ENCODE measurements around the gene SETD6. TPM values are rescaled to one million over a fixed set of nuclear protein-coding genes. Genes with fewer than 3 reads are reported as not detected.

The SETD6 gene
- total RNA-seq, 1 experiment from 2014 or later: 22.0 TPM

DNA sequence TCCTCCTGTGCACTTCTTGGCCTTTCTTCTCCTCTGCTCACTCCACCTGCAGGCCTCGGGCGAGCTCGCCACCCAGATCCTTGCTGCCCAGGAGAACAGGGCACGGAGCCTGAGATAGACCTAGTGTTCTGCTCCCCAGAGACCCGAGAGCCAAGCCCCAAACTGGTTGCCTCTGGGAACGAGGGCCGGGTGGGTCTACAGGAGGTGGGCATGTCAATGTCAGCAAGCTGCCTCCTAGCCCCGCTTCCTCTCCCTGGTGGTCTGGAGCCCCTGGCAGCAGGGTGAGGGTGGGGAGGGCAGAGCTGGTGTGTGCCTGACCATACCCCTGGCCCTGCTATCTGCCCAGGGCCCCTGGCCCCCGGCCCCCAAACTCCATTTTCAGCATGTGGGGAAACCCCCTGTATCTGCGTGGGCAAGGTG lies 16.2 kb upstream of the SETD6 start:
- no peaks in the 10 kb centered on the region for H3K9me3 ChIP-seq (ENCODE audit: low read length)
- ATAC-seq (no peak), DNase-seq (no peak)
- H3K36me3 ChIP-seq (ENCODE audit: low read depth, low read length): no peaks in the 10 kb centered on the region
- no peak overlapping the region for H2AFZ ChIP-seq (ENCODE audit: low read length)
- no peak for TF ChIP-seq EZH2 (IDR thresholded peaks at IDR 0.05; ENCODE audit: low read length, unreplicated experiment)
- no peak for TF ChIP-seq EZH2phosphoT487 (IDR thresholded peaks at IDR 0.05; ENCODE audit: borderline replicate concordance, low read length)
- no peak for TF ChIP-seq CTCF (conservative IDR thresholded peaks at IDR 0.05; ENCODE audit: low read depth, low read length)
- ChIA-PET CTCF (no interaction called here), POLR2A (ENCODE audit: unreplicated experiment) (no interaction called here)
- no peak overlapping the region for H3K27ac ChIP-seq (ENCODE audit: low read length)
- H3K4me2 ChIP-seq (ENCODE audit: low read length): no peak overlapping the region
- intact Hi-C loops (cut with micrococcal nuclease): no loop called here
- no peaks in the 10 kb centered on the region for H3K79me2 ChIP-seq (ENCODE audit: low read length)
- no peak overlapping the region for H3K4me3 ChIP-seq (ENCODE audit: low read length)
- peaks cover 7% of the 10 kb centered on the region; the same call in 1 of the 2 replicates for H3K4me1 ChIP-seq (ENCODE audit: insufficient read depth, low read length)
- no peak overlapping the region for H3K9ac ChIP-seq (ENCODE audit: low read length)
- no peaks in the 10 kb centered on the region for H3F3A ChIP-seq (ENCODE audit: low read length, unreplicated experiment)
- BruUV-seq (replicated peaks): no TSS peak
- no peaks in the 10 kb centered on the region for H3K9me2 ChIP-seq (replicated peaks; ENCODE audit: low read length)
- H4K20me1 ChIP-seq (ENCODE audit: low read length): no peaks in the 10 kb centered on the region
- no peaks in the 10 kb centered on the region for H3K27me3 ChIP-seq (ENCODE audit: low read length)

GRCh38 chr16:58499615-58500351 lies 15.5 kb upstream of the SETD6 start, which contains the start of gene NDRG4:
Gene NDRG4 (plus strand): TSS chr16:58500143. CDS start chr16:58500249, 106 bp downstream.
- peak within 1 kb of the TSS; percentile 70 for H3K4me3 ChIP-seq (ENCODE audit: low read length)
- no TSS peak for BruUV-seq (replicated peaks)
- peak within 1 kb of the TSS; percentile 99 for H3K4me2 ChIP-seq (ENCODE audit: low read length)
- H3K9me3 ChIP-seq (ENCODE audit: low read length): no peaks in the 10 kb centered on the region
- ChIA-PET POLR2A (ENCODE audit: unreplicated experiment) (interaction anchor here (0.6 kb wide), 4 partner anchors 15 to 275 kb away, joined by 4 to 8 read pairs (median 4); no protein-coding TSS in a partner anchor), CTCF (interaction anchor here (0.6 to 1.7 kb wide), 3 partner anchors 37 to 163 kb away, joined by 3 to 20 read pairs (median 3); no protein-coding TSS in a partner anchor)
- TF ChIP-seq CTCF (conservative IDR thresholded peaks at IDR 0.05; ENCODE audit: low read depth, low read length): no peak
- TF ChIP-seq EZH2 (IDR thresholded peaks at IDR 0.05; ENCODE audit: low read length, unreplicated experiment): no peak
- TF ChIP-seq EZH2phosphoT487 (IDR thresholded peaks at IDR 0.05; ENCODE audit: borderline replicate concordance, low read length): no peak
- H3K79me2 ChIP-seq (ENCODE audit: low read length): no peaks in the 10 kb centered on the region
- no peaks in the 10 kb centered on the region for H3K9me2 ChIP-seq (replicated peaks; ENCODE audit: low read length)
- H3K36me3 ChIP-seq (ENCODE audit: low read depth, low read length): no peaks in the 10 kb centered on the region
- ATAC-seq (peak; percentile 84), DNase-seq (peak; percentile 86)
- intact Hi-C loops (cut with micrococcal nuclease): no loop called here
- no peaks in the 10 kb centered on the region for H4K20me1 ChIP-seq (ENCODE audit: low read length)
- H3K9ac ChIP-seq (ENCODE audit: low read length): peak within 1 kb of the TSS; percentile 25; the same call in 1 of the 2 replicates
- H3K4me1 ChIP-seq (ENCODE audit: insufficient read depth, low read length): peaks cover 7% of the 10 kb centered on the region; the same call in 1 of the 2 replicates
- H3K27me3 ChIP-seq (ENCODE audit: low read length): no peaks in the 10 kb centered on the region
- no peaks in the 10 kb centered on the region for H3F3A ChIP-seq (ENCODE audit: low read length, unreplicated experiment)
- H3K27ac ChIP-seq (ENCODE audit: low read length): no peak within 1 kb of the TSS
- peak within 1 kb of the TSS; percentile 81 for H2AFZ ChIP-seq (ENCODE audit: low read length)

All from PC-3 (cell line).